ENCODE data around the gene POLR3GL.

GRCh38 chr1:145982010-145982723, 17.7 kb downstream of the POLR3GL start:
- TF ChIP-seq POLR2AphosphoS5 (IDR thresholded peaks at IDR 0.05; ENCODE audit: low read depth) (no peak), CTCF (conservative IDR thresholded peaks at IDR 0.05; ENCODE audit: low read depth in 2 of 2) (no peak), REST (IDR thresholded peaks at IDR 0.05; ENCODE audit: unreplicated experiment) (no peak), JUNB (IDR thresholded peaks at IDR 0.05; ENCODE audit: unreplicated experiment) (no peak)
